Thyroid gland (tissue), 4 donors: ENCODE data around the gene RBMS1.

Experiments
- POLR2A ChIP-seq, 2 donors: fragments of 450-650 bp; IDR thresholded peaks; one replicate each; pipeline ENCODE4 v1.6.1; 2017; ENCODE audit warnings: antibody characterized with exemption in 2 of 2, mild to moderate bottlenecking in 2 of 2, moderate library complexity in 1 of 2
- TF ChIP-seq, protein P1 (sequence below), 6 experiments: fragments of 200-600 bp in 3 of 6; fragments of 450-650 bp in 3 of 6; sonication (generic) in 3 of 6; IDR thresholded peaks; one replicate each; pipeline ENCODE4 v1.5.1; 2016 to 2019; ENCODE audit warnings: antibody characterized with exemption in 6 of 6, mild to moderate bottlenecking in 2 of 6, inconsistent platforms in 1 of 6, moderate library complexity in 1 of 6

DNA sequence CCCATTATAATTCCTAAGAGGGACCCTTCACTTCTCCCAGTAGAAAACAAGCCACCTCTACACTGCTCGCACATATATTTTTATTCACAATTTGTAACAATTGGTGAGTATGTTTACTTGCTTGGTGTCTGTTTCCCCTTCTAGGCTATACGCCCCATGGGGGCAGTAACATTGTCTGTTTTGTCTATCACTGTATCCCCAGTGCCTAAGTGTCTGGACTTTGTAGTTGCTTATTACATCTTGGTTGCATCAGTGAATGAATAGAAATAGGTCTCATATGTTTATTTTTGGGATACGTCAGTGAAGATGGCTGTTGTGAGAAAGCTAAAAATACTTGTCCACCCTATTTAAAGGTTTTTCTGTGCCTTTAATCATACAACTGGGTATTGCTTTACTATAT, 206.1 kb downstream of the RBMS1 start:
- TF ChIP-seq, protein P1, sequence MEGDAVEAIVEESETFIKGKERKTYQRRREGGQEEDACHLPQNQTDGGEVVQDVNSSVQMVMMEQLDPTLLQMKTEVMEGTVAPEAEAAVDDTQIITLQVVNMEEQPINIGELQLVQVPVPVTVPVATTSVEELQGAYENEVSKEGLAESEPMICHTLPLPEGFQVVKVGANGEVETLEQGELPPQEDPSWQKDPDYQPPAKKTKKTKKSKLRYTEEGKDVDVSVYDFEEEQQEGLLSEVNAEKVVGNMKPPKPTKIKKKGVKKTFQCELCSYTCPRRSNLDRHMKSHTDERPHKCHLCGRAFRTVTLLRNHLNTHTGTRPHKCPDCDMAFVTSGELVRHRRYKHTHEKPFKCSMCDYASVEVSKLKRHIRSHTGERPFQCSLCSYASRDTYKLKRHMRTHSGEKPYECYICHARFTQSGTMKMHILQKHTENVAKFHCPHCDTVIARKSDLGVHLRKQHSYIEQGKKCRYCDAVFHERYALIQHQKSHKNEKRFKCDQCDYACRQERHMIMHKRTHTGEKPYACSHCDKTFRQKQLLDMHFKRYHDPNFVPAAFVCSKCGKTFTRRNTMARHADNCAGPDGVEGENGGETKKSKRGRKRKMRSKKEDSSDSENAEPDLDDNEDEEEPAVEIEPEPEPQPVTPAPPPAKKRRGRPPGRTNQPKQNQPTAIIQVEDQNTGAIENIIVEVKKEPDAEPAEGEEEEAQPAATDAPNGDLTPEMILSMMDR (IDR thresholded peaks at IDR 0.05) = no peak
- TF ChIP-seq POLR2A (IDR thresholded peaks at IDR 0.05) = no peak
